HG03565 (cell line): ENCODE data around the gene VASP.
A peak's percentile ranks its signal among the peaks of the same experiment; 100 is the strongest.

Experiments
- ATAC-seq: cut with Tn5 transposase; IDR thresholded peaks from one replicate; pipeline ENCODE4 v1.9.1; 2021; ENCODE audit warnings: mild to moderate bottlenecking, moderate library complexity; ENCODE audit not compliant: unreplicated experiment

Gene VASP

DNA sequence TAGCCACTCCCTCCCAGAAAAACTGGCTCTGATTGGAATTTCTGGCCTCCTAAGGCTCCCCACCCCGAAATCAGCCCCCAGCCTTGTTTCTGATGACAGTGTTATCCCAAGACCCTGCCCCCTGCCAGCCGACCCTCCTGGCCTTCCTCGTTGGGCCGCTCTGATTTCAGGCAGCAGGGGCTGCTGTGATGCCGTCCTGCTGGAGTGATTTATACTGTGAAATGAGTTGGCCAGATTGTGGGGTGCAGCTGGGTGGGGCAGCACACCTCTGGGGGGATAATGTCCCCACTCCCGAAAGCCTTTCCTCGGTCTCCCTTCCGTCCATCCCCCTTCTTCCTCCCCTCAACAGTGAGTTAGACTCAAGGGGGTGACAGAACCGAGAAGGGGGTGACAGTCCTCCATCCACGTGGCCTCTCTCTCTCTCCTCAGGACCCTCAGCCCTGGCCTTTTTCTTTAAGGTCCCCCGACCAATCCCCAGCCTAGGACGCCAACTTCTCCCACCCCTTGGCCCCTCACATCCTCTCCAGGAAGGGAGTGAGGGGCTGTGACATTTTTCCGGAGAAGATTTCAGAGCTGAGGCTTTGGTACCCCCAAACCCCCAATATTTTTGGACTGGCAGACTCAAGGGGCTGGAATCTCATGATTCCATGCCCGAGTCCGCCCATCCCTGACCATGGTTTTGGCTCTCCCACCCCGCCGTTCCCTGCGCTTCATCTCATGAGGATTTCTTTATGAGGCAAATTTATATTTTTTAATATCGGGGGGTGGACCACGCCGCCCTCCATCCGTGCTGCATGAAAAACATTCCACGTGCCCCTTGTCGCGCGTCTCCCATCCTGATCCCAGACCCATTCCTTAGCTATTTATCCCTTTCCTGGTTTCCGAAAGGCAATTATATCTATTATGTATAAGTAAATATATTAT is 33.3 kb upstream of the VASP start:
- no peak for ATAC-seq

DNA sequence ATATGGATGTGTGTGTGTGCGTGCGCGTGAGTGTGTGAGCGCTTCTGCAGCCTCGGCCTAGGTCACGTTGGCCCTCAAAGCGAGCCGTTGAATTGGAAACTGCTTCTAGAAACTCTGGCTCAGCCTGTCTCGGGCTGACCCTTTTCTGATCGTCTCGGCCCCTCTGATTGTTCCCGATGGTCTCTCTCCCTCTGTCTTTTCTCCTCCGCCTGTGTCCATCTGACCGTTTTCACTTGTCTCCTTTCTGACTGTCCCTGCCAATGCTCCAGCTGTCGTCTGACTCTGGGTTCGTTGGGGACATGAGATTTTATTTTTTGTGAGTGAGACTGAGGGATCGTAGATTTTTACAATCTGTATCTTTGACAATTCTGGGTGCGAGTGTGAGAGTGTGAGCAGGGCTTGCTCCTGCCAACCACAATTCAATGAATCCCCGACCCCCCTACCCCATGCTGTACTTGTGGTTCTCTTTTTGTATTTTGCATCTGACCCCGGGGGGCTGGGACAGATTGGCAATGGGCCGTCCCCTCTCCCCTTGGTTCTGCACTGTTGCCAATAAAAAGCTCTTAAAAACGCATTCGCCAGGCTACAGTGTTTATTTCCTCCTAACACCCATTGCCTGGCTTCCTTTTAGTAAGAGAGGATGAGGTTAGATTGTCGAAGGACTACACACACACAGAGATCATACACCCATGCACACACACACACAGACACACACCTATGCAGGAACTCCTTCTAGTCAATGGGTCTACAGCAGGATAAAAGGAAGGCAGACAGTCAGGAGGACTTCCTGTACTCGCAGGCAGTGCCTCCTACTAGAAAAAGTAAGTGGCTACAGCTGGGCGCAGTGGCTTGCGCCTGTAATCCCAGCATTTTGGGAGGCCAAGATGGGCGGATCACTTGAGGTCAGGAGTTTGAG is 32.4 kb upstream of the VASP start:
- ATAC-seq = no peak

- no peak for ATAC-seq
These were observed 31.6 kb upstream of the VASP start for GRCh38 chr19:45475537-45476291.

DNA sequence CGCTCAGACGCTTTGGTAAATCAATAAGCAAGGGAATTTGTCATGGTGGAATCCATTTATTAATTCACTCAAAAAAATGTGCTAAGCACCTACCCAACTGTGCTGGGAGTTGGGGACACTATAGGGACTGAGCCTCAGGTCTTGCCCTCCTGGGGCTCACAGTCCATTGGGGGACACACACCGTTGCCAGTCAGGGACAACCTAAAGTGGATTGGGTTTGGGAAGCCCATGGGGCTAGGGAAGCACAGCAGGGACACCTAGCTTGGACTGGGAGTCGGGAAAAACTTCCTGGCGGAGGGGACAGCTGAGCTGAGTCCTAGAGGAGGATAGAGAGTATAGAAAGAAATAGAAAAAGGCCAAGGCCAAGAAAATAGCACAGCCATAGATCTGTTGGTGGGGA is 31.0 kb upstream of the VASP start:
- ATAC-seq = no peak

DNA sequence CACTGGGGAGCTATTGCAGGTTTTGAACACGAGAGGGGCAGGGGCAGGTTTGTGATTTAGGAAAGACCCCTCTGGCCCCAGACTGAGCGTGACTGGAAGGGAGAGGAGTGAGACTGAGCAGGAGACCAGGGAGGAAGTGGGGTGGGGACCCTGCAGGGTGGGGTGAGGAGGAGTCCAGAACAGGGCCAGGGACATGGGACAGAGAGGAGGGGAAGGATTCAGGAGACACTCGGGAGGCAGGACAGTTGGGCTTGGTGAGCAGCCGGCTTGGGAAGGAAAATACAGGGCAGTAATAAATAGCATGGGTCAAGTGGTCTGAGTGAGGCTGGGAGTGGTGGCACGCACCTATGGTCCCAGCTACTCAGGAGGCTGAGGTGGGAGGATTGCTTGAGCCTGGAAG is 30.1 kb upstream of the VASP start:
- no peak for ATAC-seq

DNA sequence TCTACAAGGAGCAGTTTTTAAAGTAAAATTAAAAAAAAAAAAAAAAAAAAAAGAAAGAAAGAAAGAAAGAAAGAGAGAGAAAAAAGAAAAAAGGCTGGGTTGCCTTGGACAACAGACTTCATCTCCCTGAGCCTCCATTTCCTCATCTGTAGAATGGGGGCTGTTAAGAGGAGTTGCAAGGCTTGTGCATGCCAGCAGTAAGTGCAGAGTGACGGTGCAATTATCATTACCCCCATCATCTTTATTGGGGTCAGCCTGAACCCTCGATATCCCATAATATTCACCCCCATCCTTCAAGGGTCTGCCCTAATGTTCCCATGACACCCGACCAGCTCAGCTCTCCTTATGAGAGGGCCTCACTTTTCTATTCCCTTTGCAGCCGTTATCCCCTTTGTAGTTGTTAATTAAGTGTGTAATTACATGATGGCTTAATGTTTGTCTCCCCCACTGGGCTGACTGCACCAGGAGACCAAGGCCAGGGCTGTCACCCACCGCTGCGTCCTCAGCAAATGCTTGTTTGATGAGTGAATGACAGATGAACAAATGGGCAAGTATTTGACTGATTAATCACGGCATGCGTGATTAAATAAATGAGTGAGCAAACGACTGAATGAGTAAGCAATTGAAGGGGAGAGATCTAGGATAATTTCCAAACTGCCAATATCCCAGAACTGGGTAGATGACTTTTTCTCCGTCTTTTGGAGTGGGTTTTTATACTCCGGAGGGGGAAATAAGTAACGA is 29.4 kb upstream of the VASP start:
- peak; percentile 8 for ATAC-seq

DNA sequence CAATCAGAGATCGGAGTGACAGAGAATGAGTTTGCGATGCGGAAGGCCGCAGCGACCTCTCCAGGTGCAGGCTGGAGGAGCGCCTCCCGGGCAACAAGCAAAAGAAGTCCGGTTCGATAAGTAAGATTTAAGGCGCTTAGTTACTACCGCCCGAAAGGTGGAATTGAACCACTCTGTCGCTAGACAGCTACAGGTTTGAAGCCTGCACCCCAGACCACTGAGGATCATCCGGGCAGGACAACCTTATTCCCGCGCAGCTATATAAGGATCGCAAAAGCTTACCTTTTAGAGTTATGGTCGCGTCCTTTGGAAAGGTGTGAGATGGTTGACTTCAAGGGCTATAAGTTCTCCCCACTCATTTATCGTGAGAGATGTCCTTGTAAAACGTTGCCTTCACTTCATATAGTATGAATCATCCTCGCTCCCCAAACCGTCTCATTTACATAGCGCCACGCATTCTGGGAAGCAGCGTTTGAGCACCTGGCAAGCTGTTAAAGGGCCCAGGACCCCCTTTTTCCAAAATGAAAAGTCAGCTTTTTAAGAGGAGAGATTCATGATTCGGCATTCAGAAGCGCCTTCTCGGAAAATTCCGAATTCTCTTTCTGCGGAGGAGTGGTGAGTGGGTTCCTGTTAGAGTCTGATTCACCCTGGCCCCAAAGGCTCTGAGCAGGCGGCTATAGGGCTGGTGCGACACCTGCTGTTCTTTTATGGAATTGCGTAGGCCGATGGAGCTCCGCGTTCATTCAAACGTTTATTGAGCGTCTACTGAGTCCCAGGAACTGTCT is 28.6 kb upstream of the VASP start:
- peak; percentile 63 for ATAC-seq

- no peak for ATAC-seq
These were observed 24.2 kb upstream of the VASP start for GRCh38 chr19:45483033-45483432.

DNA sequence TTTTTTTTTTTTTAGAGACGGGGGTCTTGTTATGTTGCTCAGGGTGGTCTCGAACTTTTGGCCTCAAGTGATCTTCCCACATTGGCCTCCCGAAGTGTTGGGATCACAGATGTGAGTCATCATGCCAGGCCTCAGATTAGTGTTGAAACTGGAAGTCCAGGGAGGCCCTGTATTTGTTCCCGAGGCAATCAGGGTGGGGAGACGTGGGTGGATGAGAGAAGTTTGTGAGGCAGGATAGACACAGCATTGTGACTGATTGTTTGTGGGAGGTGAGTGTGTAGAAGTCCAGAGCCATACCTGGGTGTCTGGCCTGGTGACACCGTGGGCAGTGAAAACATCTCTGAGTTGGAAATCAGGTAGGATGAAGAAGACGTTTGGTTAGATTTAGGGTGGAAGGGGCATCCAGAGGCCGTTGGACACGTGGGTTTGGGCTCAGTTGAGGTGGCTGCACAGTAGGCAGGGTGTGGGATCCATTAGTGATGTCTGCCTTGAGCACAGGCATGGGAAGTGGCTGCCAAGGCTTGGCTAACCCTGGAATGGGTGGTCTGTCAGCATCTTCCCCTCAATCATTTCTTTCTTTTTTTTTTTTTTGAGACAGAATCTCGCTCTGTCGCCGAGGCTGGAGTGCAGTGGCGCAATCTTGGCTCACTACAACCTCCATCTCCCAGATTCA is 22.9 kb upstream of the VASP start:
- ATAC-seq = no peak

DNA sequence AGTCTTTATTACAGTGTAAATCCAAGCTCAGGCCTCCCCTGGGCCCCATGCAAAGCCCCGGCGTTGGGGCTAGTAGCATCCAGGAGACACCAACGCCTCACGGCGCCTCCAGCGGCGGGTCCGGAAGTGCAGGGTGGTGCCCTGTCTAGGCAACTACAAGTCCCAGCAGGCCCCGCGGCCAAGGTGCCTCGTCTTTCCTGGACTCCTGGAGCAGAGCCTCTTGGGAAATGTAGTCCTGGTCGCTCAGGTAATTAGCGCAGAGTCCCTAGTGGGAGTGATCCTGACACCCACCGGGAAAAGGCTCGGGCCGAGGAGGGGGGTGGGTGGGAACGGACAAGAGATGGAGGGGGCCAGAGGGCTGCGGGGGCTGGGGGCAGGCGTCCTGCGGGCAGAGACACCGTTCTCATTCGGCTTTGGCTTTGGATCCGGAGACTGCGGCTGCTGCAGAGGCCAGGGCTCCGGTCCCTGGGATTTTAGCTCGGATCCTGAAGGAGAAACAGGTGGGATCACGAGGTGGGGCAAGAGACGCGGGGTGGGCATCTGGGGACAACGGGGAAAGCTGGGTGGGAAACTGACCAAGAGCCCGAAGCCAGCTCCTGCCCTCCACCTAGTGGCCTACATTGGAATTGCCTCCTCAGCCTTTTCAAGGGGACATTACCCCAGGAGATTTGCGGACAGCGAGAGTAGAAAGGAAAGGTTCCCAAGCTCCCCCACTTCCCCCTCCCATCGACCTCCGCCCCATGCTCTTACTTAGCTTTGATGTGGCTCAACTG is 21.8 kb upstream of the VASP start:
- ATAC-seq = peak; percentile 86

DNA sequence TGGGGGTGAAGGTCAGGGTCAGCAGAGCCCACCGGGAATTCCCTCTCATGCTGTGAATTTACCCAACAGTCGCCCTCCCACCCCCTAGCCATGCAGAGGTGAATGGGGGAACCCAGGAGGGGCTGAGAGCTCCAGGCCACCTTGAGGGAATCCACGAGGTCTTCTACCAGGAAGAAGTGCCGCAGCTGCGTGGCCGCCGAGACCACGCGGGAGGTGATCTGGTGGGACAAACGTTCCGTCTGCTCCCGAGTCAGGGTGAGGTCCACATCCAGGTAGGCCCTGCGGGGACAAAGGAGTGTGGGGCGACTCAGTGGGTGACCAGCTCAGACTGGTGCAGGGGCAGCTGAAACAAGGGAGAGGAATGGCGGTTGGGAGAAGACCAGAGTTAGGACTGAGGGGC is 18.6 kb upstream of the VASP start:
- ATAC-seq = no peak

- no peak for ATAC-seq
These were observed 17.9 kb upstream of the VASP start for GRCh38 chr19:45489216-45489855.

- no peak for ATAC-seq
These were observed 15.1 kb upstream of the VASP start for GRCh38 chr19:45492137-45492626.

- no peak for ATAC-seq
These were observed 14.4 kb upstream of the VASP start for GRCh38 chr19:45492627-45493470.

DNA sequence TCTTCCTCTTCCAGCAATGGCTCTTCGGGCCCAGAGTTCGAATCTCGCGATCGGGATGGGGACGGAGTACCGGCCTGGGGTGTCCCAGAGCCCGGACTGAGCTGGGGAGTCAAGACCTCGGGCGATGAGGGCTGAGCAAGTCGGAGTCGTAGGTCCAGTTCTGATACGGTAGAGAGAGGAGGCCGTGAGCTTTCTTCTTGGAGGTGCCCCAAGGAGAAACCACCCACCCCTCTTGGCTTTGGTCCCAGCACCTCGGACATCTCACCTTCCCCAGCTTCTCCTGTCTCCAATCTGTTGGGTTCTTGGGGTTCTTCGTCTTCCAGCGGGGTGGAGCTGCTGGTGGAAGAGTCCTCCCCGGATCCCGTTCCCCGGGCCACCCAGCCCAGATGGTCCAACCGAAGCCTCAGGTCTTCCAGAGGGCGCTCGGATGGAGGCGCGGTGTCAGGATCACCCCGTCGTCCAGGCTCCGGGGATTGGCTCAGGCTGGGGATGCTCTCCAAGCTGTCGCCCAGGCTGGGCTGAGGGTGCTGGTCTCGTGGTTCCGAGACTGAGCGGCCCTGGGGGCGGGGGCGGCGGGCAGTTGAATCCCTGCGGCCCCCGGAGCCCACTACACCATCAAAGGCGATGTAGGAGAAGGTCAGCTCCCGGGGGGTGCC is 12.9 kb upstream of the VASP start:
- ATAC-seq = no peak

GRCh38 chr19:45495178-45495577 is 12.1 kb upstream of the VASP start:
- ATAC-seq = no peak
